GM12878 (cell line): ENCODE measurements around the gene SPINT1. TPM values are rescaled to one million over a fixed set of nuclear protein-coding genes. Genes with fewer than 3 reads are reported as not detected.

Source experiments
- ATAC-seq: fragments of 200-7000 bp; cut with Tn5 transposase; 3 replicates; pipeline ENCODE4 v1.9.1; 2020; ENCODE audit warnings: mild to moderate bottlenecking, moderate library complexity
- BruUV-seq: library from RNA; stranded (reverse); fragments of 400-500 nt; replicated peaks from 2 replicates; lab custom pipeline; 2021; lab: Mats Ljungman, UMichigan
- CTCF ChIA-PET: fragments of 300-600 bp; sonication (Branson Sonifier 250); formaldehyde crosslinking; extraction: SDS; loops from one replicate; lab custom pipeline; 2021; ENCODE audit warnings: inconsistent platforms; lab: Yijun Ruan, JAX
- POLR2A ChIA-PET: fragments of 350-600 bp; formaldehyde crosslinking; extraction: SDS; loops from one replicate; lab custom pipeline; 2021; ENCODE audit warnings: inconsistent platforms; lab: Charles Lee
- RAD21 ChIA-PET: fragments of 300-600 bp; sonication (Branson Sonifier 250); formaldehyde crosslinking; loops from one replicate; lab custom pipeline; 2023; ENCODE audit warnings: antibody characterized with exemption; ENCODE audit not compliant: unreplicated experiment; lab: Charles Lee
- SMC1A ChIA-PET: fragments of 300-600 bp; sonication (Branson Sonifier 250); formaldehyde crosslinking; loops from one replicate; lab custom pipeline; 2023; ENCODE audit not compliant: unreplicated experiment, uncharacterized antibody; lab: Charles Lee
- DNase-seq: peaks from one replicate; pipeline ENCODE4 v3.0.0-alpha.2; 2011; ENCODE audit warnings: low read depth, low spot score
- FAIRE-seq: peaks from 3 replicates; lab custom pipeline; 2011; peaks lifted over from hg19 to GRCh38; lab: Jason Lieb, UNC
- H2AFZ ChIP-seq: 2 replicates; pipeline ENCODE4 v1.6.0; 2011; ENCODE audit warnings: low read depth, low read length, control low read depth; ENCODE audit not compliant: control insufficient read depth
- H3K27ac ChIP-seq: 2 replicates; pipeline ENCODE4 v1.5.1; 2011; ENCODE audit warnings: control low read depth; ENCODE audit not compliant: control insufficient read depth, insufficient read depth
- H3K27me3 ChIP-seq, 2 experiments: replicated peaks in 1 of 2; 2 replicates each; pipeline versions ENCODE4 v1.6.0 to v1.6.1; 2011; ENCODE audit warnings: low read length in 1 of 2; ENCODE audit not compliant: control insufficient read depth in 2 of 2, insufficient read depth in 2 of 2
- H3K36me3 ChIP-seq, 2 experiments: 2 replicates each; pipeline ENCODE4 v1.5.1; 2011; ENCODE audit warnings: low read length in 1 of 2; ENCODE audit not compliant: control insufficient read depth in 2 of 2, insufficient read depth in 2 of 2
- H3K4me1 ChIP-seq: 2 replicates; pipeline ENCODE4 v1.6.1; 2011; ENCODE audit warnings: mild to moderate bottlenecking, low read length, moderate library complexity, mixed read lengths; ENCODE audit not compliant: control insufficient read depth, insufficient read depth
- H3K4me2 ChIP-seq: 2 replicates; pipeline ENCODE4 v1.6.0; 2011; ENCODE audit warnings: control low read depth; ENCODE audit not compliant: control insufficient read depth, insufficient read depth
- H3K4me3 ChIP-seq: fragments of 200-600 bp; sonication (generic); 2 replicates; pipeline ENCODE4 v1.5.1; 2016
- H3K79me2 ChIP-seq: 2 replicates; pipeline ENCODE4 v1.6.0; 2011; ENCODE audit warnings: low read length; ENCODE audit not compliant: control insufficient read depth, insufficient read depth
- H3K9ac ChIP-seq: 2 replicates; pipeline ENCODE4 v1.8.0; 2011; ENCODE audit warnings: low read length, control low read depth, mixed read lengths; ENCODE audit not compliant: control insufficient read depth, insufficient read depth
- H3K9me3 ChIP-seq: replicated peaks from 3 replicates; pipeline ENCODE4 v1.5.1; 2011; ENCODE audit warnings: mild to moderate bottlenecking, low read length; ENCODE audit not compliant: control insufficient read depth, insufficient read depth
- H4K20me1 ChIP-seq: 2 replicates; pipeline ENCODE4 v1.6.0; 2011; ENCODE audit not compliant: control insufficient read depth, insufficient read depth
- BRCA1 ChIP-seq: IDR thresholded peaks from 2 replicates; pipeline ENCODE4 v1.6.1; 2011; ENCODE audit warnings: low read depth, low read length, improper control_type of control experiment
- NFIC ChIP-seq: IDR thresholded peaks from 2 replicates; pipeline ENCODE4 v1.6.1; 2012; ENCODE audit warnings: low read depth, mild to moderate bottlenecking, inconsistent platforms, low read length, moderate library complexity
- PML ChIP-seq: IDR thresholded peaks from 2 replicates; pipeline ENCODE4 v1.6.1; 2012; ENCODE audit warnings: low read length, inconsistent platforms
- SIX5 ChIP-seq: IDR thresholded peaks from 2 replicates; pipeline ENCODE4 v1.6.1; 2011; ENCODE audit warnings: mild to moderate bottlenecking, low read depth, low read length, moderate library complexity; ENCODE audit not compliant: severe bottlenecking
- SUPT20H ChIP-seq: IDR thresholded peaks from 2 replicates; pipeline ENCODE4 v1.6.1; 2011; ENCODE audit warnings: low read depth, mild to moderate bottlenecking, low read length, moderate library complexity, borderline replicate concordance; ENCODE audit not compliant: control insufficient read depth
- TBL1XR1 ChIP-seq: IDR thresholded peaks from 2 replicates; pipeline ENCODE4 v1.6.1; 2012; ENCODE audit warnings: low read depth, low read length, improper control_type of control experiment
- WGBS: methylation state at CpG from one replicate; pipeline ENCODE4 v1.1.6; 2016; ENCODE audit warnings: low lambda C conversion rate; ENCODE audit not compliant: insufficient replicate concordance, insufficient coverage; ENCODE audit errors: missing lambda C conversion rate; 5-methylcytosine and 5-hydroxymethylcytosine counted together
- in situ Hi-C: fragments of 300-500 bp; cut with MboI; formaldehyde crosslinking; loops from 9 replicates; pipeline ENCODE4 v1.14.3; 2018; ENCODE audit warnings: mixed read lengths
- intact Hi-C: fragments of 100-400 bp; cut with micrococcal nuclease; formaldehyde crosslinking; loops from one replicate; pipeline ENCODE4 v1.14.2; 2022; ENCODE audit not compliant: unreplicated experiment
- polyA plus RNA-seq, 11 experiments: library from polyadenylated mRNA; depleted of rRNA in 4 of 11; unstranded in 6 of 11; stranded (reverse) in 5 of 11; fragments of >200 nt; fragmentation: Nextera tagmentation in 4 of 11; fragmentation: Illumina TruSeq in 1 of 11; extraction: Ambion mirVana in 4 of 11; extraction: Trizol in 1 of 11; gene quantifications; 1 replicate in 1 of 11; 2 replicates in 10 of 11; pipeline versions ENCODE4 v1.2.1 to v1.2.3, GENCODE V29; 2011 to 2016; ENCODE audit warnings: inconsistent platforms in 2 of 11, missing spikeins in 2 of 11, low read depth in 1 of 11
- total RNA-seq, 4 experiments: library from RNA; depleted of rRNA in 3 of 4; stranded (reverse); fragments of >200 nt in 3 of 4; fragmentation: Illumina TruSeq in 1 of 4; extraction: Trizol in 1 of 4; gene quantifications; 2 replicates each; pipeline versions ENCODE4 v1.2.1 to v1.2.3, GENCODE V29; 2013 to 2021
- TF ChIP-seq, protein P1 (sequence below): fragments of 450-650 bp; IDR thresholded peaks from 2 replicates; pipeline ENCODE4 v1.6.1; 2017; ENCODE audit warnings: mild to moderate bottlenecking, moderate library complexity
- TF ChIP-seq, protein P2 (sequence below): fragments of 450-650 bp; IDR thresholded peaks from 2 replicates; pipeline ENCODE4 v1.6.1; 2018; ENCODE audit warnings: borderline replicate concordance, mild to moderate bottlenecking; ENCODE audit not compliant: partially characterized antibody
- TF ChIP-seq, protein P3 (sequence below): fragments of 450-650 bp; IDR thresholded peaks from 2 replicates; pipeline ENCODE4 v1.6.1; 2017; ENCODE audit warnings: antibody characterized with exemption, mild to moderate bottlenecking, moderate library complexity

Gene SPINT1
- total and polyA plus RNA-seq, 10 of the 15 experiments (the other 5 are each of a cell fraction or from before 2014, with no cell fraction given) = 3.5 to 28.6 (median 10.2) TPM

DNA sequence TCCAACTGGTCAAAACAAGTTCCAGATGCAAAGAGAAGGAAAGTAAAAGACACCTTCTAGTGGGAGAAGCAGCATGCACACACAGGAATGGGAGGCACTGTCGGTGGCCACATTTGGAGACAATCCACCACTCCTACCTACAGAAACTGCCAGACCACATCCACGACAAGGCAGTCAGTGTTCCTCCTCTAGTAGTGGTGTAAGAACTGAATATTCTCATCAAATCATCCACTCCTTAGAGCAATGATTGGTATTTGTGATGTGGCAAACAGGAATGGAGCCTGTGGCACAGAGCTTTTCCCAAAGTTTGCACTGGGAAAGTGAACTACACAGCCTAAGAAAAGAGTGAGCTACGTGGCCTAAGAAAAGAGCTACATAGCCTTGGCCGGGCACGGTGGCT lies 5.1 kb upstream of the SPINT1 start (continued):
- TF ChIP-seq, protein P1, sequence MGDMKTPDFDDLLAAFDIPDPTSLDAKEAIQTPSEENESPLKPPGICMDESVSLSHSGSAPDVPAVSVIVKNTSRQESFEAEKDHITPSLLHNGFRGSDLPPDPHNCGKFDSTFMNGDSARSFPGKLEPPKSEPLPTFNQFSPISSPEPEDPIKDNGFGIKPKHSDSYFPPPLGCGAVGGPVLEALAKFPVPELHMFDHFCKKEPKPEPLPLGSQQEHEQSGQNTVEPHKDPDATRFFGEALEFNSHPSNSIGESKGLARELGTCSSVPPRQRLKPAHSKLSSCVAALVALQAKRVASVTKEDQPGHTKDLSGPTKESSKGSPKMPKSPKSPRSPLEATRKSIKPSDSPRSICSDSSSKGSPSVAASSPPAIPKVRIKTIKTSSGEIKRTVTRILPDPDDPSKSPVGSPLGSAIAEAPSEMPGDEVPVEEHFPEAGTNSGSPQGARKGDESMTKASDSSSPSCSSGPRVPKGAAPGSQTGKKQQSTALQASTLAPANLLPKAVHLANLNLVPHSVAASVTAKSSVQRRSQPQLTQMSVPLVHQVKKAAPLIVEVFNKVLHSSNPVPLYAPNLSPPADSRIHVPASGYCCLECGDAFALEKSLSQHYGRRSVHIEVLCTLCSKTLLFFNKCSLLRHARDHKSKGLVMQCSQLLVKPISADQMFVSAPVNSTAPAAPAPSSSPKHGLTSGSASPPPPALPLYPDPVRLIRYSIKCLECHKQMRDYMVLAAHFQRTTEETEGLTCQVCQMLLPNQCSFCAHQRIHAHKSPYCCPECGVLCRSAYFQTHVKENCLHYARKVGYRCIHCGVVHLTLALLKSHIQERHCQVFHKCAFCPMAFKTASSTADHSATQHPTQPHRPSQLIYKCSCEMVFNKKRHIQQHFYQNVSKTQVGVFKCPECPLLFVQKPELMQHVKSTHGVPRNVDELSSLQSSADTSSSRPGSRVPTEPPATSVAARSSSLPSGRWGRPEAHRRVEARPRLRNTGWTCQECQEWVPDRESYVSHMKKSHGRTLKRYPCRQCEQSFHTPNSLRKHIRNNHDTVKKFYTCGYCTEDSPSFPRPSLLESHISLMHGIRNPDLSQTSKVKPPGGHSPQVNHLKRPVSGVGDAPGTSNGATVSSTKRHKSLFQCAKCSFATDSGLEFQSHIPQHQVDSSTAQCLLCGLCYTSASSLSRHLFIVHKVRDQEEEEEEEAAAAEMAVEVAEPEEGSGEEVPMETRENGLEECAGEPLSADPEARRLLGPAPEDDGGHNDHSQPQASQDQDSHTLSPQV = no peak
- TF ChIP-seq PML = no peak
- no peak for TF ChIP-seq BRCA1
- no peak for TF ChIP-seq NFIC
- TF ChIP-seq, all 136 proteins: peak for 0

DNA sequence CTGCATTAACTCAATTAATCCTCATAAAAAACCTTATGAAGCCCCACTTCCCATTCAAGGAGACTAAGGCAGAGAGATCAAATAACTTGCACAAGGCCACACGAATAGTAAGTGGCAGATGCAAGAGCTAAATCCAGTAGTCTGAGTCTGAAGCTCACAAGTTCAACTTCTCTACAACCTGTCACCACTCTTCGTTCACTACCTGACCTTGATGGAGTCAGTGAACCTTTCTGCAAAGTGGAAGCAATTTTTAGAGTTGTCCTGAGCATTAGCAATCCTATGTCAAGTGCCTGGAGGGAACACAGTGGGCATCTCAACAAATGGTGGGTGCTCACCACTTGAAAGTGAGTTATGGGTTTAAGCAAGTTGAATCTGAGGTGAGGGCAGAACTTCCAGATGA lies 2.1 kb upstream of the SPINT1 start:
- Histone ChIP-seq H2AFZ (no peak overlapping the region), H4K20me1 (no peaks in the 10 kb centered on the region), H3K79me2 (no peaks in the 10 kb centered on the region), H3K4me2 (no peak overlapping the region), H3K9ac (no peak overlapping the region), H3K9me3 (no peaks in the 10 kb centered on the region), H3K36me3 (no peaks in the 10 kb centered on the region), H3K27me3 (peaks cover 1 to 3% of the 10 kb centered on the region in 2 experiments; a peak in 1 of 4 replicates), H3K27ac (no peak overlapping the region), H3K4me1 (peaks cover 14% of the 10 kb centered on the region), H3K4me3 (no peak overlapping the region)
- ChIA-PET POLR2A (no interaction called here), RAD21 (no interaction called here), SMC1A (interaction anchor here (1.9 kb wide), 1 partner anchor 27 kb away, joined by 5 read pairs; no protein-coding TSS in a partner anchor), CTCF (interaction anchor here (0.6 to 1.1 kb wide), 2 partner anchors 50 to 530 kb away, joined by 3 to 4 read pairs; no protein-coding TSS in a partner anchor)
- DNase-seq (no peak), FAIRE-seq (no peak), ATAC-seq (no peak)
- no TSS peak for BruUV-seq
- intact Hi-C loops = loop anchor here (10.0 kb wide), 1 partner anchor 273 kb away; the partner anchor contains the start of gene INO80
- no peak for TF ChIP-seq SUPT20H
- TF ChIP-seq TBL1XR1 = no peak
- TF ChIP-seq, protein P2, sequence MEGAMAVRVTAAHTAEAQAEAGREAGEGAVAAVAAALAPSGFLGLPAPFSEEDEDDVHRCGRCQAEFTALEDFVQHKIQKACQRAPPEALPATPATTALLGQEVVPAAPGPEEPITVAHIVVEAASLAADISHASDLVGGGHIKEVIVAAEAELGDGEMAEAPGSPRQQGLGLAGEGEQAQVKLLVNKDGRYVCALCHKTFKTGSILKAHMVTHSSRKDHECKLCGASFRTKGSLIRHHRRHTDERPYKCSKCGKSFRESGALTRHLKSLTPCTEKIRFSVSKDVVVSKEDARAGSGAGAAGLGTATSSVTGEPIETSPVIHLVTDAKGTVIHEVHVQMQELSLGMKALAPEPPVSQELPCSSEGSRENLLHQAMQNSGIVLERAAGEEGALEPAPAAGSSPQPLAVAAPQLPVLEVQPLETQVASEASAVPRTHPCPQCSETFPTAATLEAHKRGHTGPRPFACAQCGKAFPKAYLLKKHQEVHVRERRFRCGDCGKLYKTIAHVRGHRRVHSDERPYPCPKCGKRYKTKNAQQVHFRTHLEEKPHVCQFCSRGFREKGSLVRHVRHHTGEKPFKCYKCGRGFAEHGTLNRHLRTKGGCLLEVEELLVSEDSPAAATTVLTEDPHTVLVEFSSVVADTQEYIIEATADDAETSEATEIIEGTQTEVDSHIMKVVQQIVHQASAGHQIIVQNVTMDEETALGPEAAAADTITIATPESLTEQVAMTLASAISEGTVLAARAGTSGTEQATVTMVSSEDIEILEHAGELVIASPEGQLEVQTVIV = no peak
- TF ChIP-seq SIX5 = no peak
- TF ChIP-seq, protein P3, sequence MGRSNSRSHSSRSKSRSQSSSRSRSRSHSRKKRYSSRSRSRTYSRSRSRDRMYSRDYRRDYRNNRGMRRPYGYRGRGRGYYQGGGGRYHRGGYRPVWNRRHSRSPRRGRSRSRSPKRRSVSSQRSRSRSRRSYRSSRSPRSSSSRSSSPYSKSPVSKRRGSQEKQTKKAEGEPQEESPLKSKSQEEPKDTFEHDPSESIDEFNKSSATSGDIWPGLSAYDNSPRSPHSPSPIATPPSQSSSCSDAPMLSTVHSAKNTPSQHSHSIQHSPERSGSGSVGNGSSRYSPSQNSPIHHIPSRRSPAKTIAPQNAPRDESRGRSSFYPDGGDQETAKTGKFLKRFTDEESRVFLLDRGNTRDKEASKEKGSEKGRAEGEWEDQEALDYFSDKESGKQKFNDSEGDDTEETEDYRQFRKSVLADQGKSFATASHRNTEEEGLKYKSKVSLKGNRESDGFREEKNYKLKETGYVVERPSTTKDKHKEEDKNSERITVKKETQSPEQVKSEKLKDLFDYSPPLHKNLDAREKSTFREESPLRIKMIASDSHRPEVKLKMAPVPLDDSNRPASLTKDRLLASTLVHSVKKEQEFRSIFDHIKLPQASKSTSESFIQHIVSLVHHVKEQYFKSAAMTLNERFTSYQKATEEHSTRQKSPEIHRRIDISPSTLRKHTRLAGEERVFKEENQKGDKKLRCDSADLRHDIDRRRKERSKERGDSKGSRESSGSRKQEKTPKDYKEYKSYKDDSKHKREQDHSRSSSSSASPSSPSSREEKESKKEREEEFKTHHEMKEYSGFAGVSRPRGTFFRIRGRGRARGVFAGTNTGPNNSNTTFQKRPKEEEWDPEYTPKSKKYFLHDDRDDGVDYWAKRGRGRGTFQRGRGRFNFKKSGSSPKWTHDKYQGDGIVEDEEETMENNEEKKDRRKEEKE = no peak
- WGBS = 26% methylated on average over 2 of the region's 2 CpGs
- in situ Hi-C loops = no loop called here
